HG03342 (cell line): ENCODE data around the gene LMTK2.

ENCODE experiments used
- ATAC-seq: cut with Tn5 transposase; IDR thresholded peaks from one replicate; pipeline ENCODE4 v1.9.1; 2021; ENCODE audit warnings: mild to moderate bottlenecking, moderate library complexity; ENCODE audit not compliant: unreplicated experiment

Gene LMTK2

GRCh38 chr7:98135984-98136383, 29.3 kb downstream of the LMTK2 start:
- no peak for ATAC-seq

GRCh38 chr7:98136423-98136822, 29.8 kb downstream of the LMTK2 start:
- no peak for ATAC-seq

- no peak for ATAC-seq
Measured at GRCh38 chr7:98137134-98137825, 30.6 kb downstream of the LMTK2 start.

DNA sequence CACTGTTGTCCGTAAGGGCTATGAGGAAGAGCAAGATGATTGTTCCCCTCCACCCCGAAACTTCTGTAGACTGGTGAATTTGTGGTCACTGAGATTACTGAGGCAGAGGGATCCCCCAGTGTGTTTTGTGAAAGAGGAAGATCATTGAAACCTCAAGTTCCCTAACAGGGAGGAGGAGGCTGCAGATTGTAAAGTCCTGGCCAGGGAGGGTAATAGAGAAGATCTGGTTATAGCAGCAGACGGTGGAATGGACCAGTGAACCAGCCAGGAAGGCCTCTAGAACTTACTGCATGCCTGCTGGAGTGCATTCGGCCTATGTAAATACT, 31.1 kb downstream of the LMTK2 start:
- peak; percentile 84 for ATAC-seq

- no peak for ATAC-seq
Measured at GRCh38 chr7:98138672-98139071, 32.0 kb downstream of the LMTK2 start.

DNA sequence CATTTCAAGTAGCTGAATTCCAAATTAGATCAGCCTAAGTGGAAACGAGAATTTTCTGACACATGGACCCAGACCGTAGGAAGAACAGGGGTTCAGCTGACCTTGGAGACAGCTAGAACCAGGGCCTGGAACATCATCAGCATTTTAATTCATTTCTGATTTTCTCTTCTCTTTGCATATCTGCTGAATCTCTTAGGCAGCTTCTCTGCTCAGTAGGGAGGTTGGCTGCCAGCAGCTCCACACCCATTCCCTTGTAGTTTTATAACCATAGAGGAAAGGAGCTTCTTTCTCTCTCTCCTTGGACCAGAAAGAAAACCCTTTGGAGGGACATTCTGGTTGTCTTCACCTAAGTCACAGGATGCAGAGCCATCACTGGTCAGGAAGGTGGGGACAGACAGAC, 36.0 kb downstream of the LMTK2 start:
- no peak for ATAC-seq

DNA sequence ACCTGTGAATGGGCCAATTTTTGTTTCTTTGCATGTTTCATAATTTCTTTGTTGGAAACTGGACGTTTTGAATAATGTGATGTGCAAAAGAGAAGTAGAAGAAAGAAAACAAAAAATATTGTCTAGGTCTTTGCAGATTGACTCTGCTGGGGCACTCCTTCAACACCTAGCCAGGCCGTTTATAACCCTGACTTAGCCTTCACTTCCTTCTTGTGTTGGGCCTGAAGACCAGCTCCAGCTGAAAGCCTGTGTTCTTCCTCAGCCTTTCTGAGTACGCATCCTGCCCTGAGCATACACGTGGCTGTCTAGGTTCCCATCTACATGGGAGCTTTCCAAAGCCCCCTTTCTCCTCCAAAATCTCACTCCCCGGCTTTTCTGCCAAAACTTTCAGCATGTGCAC, 41.9 kb downstream of the LMTK2 start:
- ATAC-seq, result no peak

GRCh38 chr7:98149116-98149692, 42.5 kb downstream of the LMTK2 start:
- no peak for ATAC-seq

- ATAC-seq, result no peak
Measured at GRCh38 chr7:98151884-98152283, 45.2 kb downstream of the LMTK2 start.

GRCh38 chr7:98156700-98157099, 50.0 kb downstream of the LMTK2 start:
- ATAC-seq, result no peak

DNA sequence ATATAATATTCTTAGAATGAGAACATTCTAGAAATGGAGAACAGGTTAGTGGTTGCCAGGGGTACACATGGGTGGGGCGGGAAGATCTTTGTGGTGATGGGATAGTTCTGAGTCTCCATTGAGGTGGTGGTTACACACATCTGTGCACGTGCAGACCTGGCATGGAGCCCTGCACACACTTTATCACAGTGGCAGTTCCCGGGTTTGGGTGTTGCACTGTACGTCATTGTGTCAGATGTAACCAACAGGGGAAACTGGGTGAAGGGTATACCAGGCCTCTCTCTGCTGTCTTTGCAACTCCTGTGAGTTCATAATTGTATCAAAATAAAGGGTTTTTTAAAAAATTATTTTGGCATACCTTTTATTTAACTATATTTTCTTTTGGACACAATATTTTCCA, 51.1 kb downstream of the LMTK2 start:
- no peak for ATAC-seq

DNA sequence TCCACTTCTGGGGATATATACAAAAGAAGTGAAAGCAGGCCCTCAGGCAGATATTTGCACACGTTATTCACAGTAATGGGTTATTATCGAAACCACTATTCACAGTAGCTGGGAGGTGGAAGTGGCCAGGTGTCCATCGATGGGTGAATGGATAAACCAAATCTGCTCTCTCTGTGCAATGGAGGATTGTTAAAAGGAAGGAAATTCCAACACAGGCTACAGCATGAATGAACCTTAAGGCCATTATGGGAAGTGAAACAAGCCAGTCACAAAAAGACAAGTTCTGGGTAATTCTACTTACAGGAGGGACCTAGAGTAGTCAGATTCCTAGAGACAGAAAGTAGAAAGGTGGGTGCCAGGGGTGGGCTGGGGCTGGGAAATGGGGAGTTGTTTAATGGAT, 56.1 kb downstream of the LMTK2 start:
- no peak for ATAC-seq

- ATAC-seq, result no peak
Measured at GRCh38 chr7:98163269-98163668, 56.6 kb downstream of the LMTK2 start.

- no peak for ATAC-seq
Measured at GRCh38 chr7:98163704-98164494, 57.2 kb downstream of the LMTK2 start.

DNA sequence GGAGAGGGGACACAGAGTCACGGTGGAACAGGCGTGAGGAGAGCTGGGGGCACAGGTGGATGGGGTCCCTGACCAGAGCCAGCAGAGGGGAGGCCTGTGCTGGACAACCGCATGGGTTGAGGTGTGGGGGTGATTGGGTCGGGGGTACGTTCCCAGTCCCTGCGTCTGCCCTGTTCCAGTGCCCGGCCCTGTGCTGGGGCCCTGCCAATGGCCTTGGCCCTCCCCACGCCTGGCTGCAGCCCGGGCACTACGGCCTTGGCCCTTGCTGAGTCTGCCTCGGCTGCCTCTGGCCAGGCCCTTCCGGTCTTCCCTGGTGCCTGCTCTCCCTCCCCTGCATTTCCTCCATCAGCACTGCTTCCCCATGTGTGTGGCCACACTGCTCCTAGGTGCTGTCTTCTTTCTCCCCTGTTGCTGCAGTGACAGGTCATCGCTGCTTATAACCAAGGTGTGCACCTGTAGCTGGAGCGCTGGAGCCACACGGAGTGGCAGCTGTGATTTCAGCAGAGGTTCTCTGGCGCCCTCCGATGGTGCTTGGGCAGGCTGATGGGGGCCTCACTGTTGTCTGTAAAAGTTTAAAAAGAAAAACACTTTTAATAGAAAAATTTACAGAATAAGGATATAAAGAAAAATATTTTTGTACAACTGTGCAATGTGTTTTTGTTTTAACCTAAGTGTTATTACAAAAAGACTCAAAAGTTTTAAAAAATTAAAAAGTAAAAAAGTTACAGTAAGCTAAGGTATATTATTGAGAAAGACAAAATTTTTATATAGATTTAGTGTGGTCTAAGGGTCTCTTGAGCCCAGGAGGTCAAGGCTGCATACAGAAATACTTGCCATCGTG, 59.4 kb downstream of the LMTK2 start:
- ATAC-seq, result peak; percentile 73

DNA sequence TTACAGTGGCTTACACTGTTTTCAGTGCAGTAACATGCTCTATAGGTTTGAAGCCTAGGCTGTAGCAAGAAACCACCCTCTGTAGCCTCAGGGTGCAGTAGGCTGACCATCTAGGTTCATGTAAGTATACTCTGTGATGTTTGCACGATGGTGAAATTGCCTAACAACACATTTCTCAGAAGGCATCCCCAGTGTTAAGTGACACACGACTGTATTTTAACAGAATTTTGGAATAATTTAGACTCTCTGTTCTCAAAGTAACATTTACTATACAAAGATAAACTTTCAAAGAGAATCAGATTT, 60.0 kb downstream of the LMTK2 start:
- ATAC-seq, result no peak

- no peak for ATAC-seq
Measured at GRCh38 chr7:98167653-98168052, 61.0 kb downstream of the LMTK2 start.

DNA sequence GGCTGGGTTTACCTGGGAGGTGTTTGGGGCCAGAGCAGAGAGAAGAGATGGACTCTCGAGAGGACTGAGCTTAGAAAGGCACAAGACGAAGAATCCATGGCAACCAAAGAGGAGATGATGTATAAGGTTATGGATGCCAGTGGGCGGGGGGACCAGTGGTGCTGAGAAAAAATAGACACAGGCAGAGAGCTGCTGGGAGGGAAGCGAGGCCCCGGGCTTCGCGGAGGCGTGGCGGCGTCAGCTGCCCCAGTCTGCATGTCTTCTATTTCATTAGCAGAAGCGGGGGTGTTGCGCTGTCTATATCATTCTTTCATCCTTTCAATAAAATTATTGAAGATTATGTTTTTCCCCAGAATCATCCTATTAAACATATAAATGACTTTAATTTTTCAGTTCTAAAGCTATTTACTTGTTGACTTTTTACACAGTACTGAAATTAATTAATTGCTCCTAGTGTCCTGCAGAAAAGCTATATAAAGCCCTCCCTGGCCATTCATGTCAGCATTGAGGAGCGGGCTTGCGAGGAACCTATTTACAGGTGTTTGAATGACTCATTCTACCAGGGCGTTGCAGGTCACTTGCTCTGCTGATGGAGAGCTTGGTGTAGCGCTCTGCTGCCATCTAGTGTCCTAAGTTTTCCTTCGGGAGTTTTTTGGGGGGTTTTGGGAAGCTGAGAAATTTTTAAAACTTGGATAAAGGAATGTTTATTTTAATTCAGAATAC, 61.7 kb downstream of the LMTK2 start:
- ATAC-seq, result no peak

DNA sequence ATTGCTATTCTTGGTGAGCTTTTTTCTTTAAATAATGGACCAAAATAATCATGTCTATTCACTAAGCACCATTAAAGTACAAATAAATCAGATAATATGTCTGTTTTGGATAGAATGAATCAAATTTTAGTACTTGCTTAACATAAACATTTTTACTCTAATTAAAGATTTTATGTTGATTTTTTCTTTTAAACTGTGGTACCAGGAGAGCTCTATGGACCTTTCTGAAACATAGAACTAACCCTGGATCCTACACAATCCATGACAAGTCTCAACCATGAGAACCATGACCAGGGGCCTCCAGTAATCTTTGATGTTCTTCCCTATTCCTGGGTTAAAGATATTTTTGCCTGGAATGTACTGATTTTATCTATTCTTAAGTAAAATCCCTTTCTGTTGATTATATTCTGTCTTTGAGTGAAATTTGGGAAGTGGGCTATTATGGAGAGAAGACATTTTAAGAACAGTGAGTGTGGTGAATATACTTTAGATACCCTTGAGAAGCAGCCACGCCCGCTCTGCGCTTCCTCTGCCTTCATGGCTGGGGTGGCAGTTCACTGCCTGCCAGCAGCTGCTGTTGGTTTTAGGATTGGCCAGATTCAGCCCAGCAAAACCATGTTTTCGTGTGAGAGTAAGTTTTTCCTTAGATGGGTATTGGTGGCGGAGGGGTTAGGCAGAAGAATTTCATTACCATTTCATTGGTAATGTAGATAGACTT, 62.4 kb downstream of the LMTK2 start:
- ATAC-seq, result no peak

DNA sequence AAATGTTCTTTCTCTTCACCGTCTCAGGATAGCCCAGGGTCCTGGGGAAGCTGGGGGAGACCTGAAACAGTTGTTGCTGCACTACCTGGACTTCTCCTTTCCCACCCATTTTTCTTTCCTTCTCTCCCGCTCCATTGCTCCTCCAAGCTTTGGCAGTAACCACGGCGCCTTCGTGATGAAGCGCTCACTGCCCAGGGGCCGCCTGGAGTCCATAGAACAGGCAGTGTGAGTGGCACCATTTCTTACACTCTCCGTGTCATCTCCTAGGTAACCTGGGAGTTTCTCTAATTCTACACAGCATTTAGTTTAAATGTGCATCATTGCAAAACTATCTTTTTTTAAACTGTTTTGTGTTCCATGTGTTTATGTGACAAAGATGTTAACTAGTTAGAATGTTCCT, 64.3 kb downstream of the LMTK2 start:
- ATAC-seq, result no peak
